Stomach (tissue), 4 donors: ENCODE data around the gene RNF20.

Source experiments
- EP300 ChIP-seq: sonication (generic); formaldehyde crosslinking; IDR thresholded peaks from one replicate; pipeline ENCODE4 v1.6.1; 2017; ENCODE audit warnings: antibody characterized with exemption
- TF ChIP-seq, protein P1 (sequence below), 7 experiments: fragments of 450-650 bp in 4 of 7; fragments of 200-600 bp in 3 of 7; sonication (generic) in 3 of 7; IDR thresholded peaks; one replicate each; pipeline ENCODE4 v1.5.1; 2016 to 2019; ENCODE audit warnings: antibody characterized with exemption in 7 of 7, control low read depth in 2 of 7, mild to moderate bottlenecking in 1 of 7

GRCh38 chr9:101484046-101484445 lies 49.6 kb upstream of the RNF20 start:
- no peak for TF ChIP-seq EP300
- TF ChIP-seq, protein P1, sequence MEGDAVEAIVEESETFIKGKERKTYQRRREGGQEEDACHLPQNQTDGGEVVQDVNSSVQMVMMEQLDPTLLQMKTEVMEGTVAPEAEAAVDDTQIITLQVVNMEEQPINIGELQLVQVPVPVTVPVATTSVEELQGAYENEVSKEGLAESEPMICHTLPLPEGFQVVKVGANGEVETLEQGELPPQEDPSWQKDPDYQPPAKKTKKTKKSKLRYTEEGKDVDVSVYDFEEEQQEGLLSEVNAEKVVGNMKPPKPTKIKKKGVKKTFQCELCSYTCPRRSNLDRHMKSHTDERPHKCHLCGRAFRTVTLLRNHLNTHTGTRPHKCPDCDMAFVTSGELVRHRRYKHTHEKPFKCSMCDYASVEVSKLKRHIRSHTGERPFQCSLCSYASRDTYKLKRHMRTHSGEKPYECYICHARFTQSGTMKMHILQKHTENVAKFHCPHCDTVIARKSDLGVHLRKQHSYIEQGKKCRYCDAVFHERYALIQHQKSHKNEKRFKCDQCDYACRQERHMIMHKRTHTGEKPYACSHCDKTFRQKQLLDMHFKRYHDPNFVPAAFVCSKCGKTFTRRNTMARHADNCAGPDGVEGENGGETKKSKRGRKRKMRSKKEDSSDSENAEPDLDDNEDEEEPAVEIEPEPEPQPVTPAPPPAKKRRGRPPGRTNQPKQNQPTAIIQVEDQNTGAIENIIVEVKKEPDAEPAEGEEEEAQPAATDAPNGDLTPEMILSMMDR (IDR thresholded peaks at IDR 0.05), result no peak
